Neural progenitor cell (in vitro differentiated cells): ENCODE measurements around the gene MYO15B. TPM values are rescaled to one million over a fixed set of nuclear protein-coding genes. Genes with fewer than 3 reads are reported as not detected.
A peak's percentile ranks its signal among the peaks of the same experiment; 100 is the strongest.

Source experiments
- DNase-seq: peaks from one replicate; pipeline ENCODE4 v3.0.0-alpha.2; 2016; ENCODE audit warnings: low spot score
- H2AFZ ChIP-seq: fragments of 200-600 bp; sonication (generic); replicated peaks from 2 replicates; pipeline ENCODE4 v1.6.1; 2016; ENCODE audit warnings: antibody characterized with exemption
- H3F3A ChIP-seq: fragments of 200-600 bp; sonication (generic); 2 replicates; pipeline ENCODE4 v1.6.1; 2016; ENCODE audit warnings: antibody characterized with exemption, low read depth
- H3K27ac ChIP-seq: fragments of 200-600 bp; sonication (generic); 2 replicates; pipeline ENCODE4 v1.5.1; 2016; ENCODE audit warnings: mild to moderate bottlenecking
- H3K27me3 ChIP-seq: fragments of 200-600 bp; sonication (generic); 2 replicates; pipeline ENCODE4 v1.6.1; 2016; ENCODE audit warnings: mild to moderate bottlenecking, moderate library complexity
- H3K36me3 ChIP-seq: fragments of 200-600 bp; sonication (generic); 2 replicates; pipeline ENCODE4 v1.5.1; 2016
- H3K4me1 ChIP-seq: fragments of 200-600 bp; sonication (generic); 2 replicates; pipeline ENCODE4 v1.6.1; 2016; ENCODE audit warnings: mixed run types
- H3K4me2 ChIP-seq: fragments of 200-600 bp; sonication (generic); 2 replicates; pipeline ENCODE4 v1.6.1; 2016
- H3K4me3 ChIP-seq: fragments of 200-600 bp; sonication (generic); 2 replicates; pipeline ENCODE4 v1.5.1; 2016
- H3K79me2 ChIP-seq: fragments of 200-600 bp; sonication (generic); 2 replicates; pipeline ENCODE4 v1.6.1; 2016; ENCODE audit warnings: low read depth
- H3K9ac ChIP-seq: fragments of 200-600 bp; sonication (generic); 2 replicates; pipeline ENCODE4 v1.6.1; 2016
- H3K9me3 ChIP-seq: fragments of 200-600 bp; sonication (generic); 2 replicates; pipeline ENCODE4 v1.5.1; 2016; ENCODE audit warnings: low read depth
- H4K20me1 ChIP-seq: fragments of 200-600 bp; sonication (generic); 2 replicates; pipeline ENCODE4 v1.6.1; 2016; ENCODE audit warnings: low read depth
- H3K27ac Mint-ChIP-seq: 3 replicates; pipeline ENCODE4 v1.8.0; 2021; ENCODE audit warnings: mixed read lengths
- H3K27me3 Mint-ChIP-seq: 2 replicates; pipeline ENCODE4 v1.8.0; 2022; ENCODE audit warnings: low read depth, mild to moderate bottlenecking, inconsistent platforms, moderate library complexity, mixed read lengths; ENCODE audit not compliant: insufficient read depth
- H3K36me3 Mint-ChIP-seq: 3 replicates; pipeline ENCODE4 v1.8.0; 2021; ENCODE audit warnings: mixed read lengths
- H3K4me1 Mint-ChIP-seq: 3 replicates; pipeline ENCODE4 v1.8.0; 2021; ENCODE audit warnings: mixed read lengths
- H3K4me3 Mint-ChIP-seq: 3 replicates; pipeline ENCODE4 v1.8.0; 2021; ENCODE audit warnings: mild to moderate bottlenecking, moderate library complexity, mixed read lengths
- H3K9me3 Mint-ChIP-seq: 3 replicates; pipeline ENCODE4 v1.8.0; 2020; ENCODE audit warnings: mixed read lengths
- EZH2 ChIP-seq: fragments of 200-600 bp; sonication (generic); IDR thresholded peaks from 2 replicates; pipeline ENCODE4 v1.6.1; 2017; ENCODE audit warnings: antibody characterized with exemption, mild to moderate bottlenecking, moderate library complexity
- EZH2phosphoT487 ChIP-seq: fragments of 200-600 bp; sonication (generic); IDR thresholded peaks from 2 replicates; pipeline ENCODE4 v1.6.1; 2017; ENCODE audit warnings: antibody characterized with exemption
- total RNA-seq: library from RNA; depleted of rRNA; stranded (reverse); fragments of >200 nt; gene quantifications from 2 replicates; pipeline ENCODE4 v1.2.3, GENCODE V29; 2015; ENCODE audit warnings: low replicate concordance
- TF ChIP-seq, protein P1 (sequence below): fragments of 200-600 bp; sonication (generic); IDR thresholded peaks from 2 replicates; pipeline ENCODE4 v1.5.1; 2017; ENCODE audit warnings: antibody characterized with exemption, mild to moderate bottlenecking

MYO15B gene
- total RNA-seq, 1 donor from 2014 or later = 10.2 TPM

DNA sequence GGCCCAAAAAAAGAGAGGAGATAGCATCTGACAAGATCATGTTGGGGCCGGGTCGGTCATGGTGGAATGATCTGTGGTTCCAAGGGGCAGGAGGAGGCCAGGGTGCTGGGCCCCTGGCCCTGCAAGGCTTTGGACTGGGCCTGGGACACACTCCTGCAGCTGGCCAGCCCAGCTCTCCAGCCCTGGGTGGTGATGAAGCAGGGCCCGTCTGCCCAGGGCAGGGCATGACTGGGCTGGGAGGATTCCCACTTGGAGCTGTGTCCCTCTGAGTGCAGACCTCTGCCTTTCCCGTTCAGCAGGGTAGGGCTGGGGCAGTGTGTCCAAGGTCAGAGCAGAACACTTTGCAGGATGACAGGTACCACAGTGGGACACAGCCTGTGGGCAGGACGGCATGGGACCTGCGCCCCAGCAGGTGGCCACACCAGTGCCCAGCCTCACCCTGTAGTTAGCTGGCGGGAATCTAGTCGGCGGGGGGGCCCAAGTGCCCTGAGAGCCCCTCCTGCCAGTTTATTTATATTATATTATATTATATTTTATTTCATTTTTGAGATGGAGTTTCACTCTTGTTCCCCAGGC is 27.6 kb upstream of the MYO15B start:
- Mint-ChIP-seq H3K4me3 (no peak overlapping the region), H3K27ac (peak overlapping the region; percentile 9), H3K36me3 (no peaks in the 10 kb centered on the region), H3K4me1 (peaks cover 2% of the 10 kb centered on the region), H3K9me3 (no peaks in the 10 kb centered on the region), H3K27me3 (peaks cover 2% of the 10 kb centered on the region)
- Histone ChIP-seq H4K20me1 (peaks cover 4% of the 10 kb centered on the region), H2AFZ (no peak overlapping the region), H3K4me2 (no peak overlapping the region), H3K9ac (no peak overlapping the region), H3K27ac (no peak overlapping the region), H3K4me1 (no peaks in the 10 kb centered on the region), H3K9me3 (no peaks in the 10 kb centered on the region), H3K27me3 (no peaks in the 10 kb centered on the region), H3F3A (no peaks in the 10 kb centered on the region), H3K4me3 (no peak overlapping the region), H3K36me3 (no peaks in the 10 kb centered on the region), H3K79me2 (no peaks in the 10 kb centered on the region)
- DNase-seq = no peak
- TF ChIP-seq, protein P1, sequence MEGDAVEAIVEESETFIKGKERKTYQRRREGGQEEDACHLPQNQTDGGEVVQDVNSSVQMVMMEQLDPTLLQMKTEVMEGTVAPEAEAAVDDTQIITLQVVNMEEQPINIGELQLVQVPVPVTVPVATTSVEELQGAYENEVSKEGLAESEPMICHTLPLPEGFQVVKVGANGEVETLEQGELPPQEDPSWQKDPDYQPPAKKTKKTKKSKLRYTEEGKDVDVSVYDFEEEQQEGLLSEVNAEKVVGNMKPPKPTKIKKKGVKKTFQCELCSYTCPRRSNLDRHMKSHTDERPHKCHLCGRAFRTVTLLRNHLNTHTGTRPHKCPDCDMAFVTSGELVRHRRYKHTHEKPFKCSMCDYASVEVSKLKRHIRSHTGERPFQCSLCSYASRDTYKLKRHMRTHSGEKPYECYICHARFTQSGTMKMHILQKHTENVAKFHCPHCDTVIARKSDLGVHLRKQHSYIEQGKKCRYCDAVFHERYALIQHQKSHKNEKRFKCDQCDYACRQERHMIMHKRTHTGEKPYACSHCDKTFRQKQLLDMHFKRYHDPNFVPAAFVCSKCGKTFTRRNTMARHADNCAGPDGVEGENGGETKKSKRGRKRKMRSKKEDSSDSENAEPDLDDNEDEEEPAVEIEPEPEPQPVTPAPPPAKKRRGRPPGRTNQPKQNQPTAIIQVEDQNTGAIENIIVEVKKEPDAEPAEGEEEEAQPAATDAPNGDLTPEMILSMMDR = no peak
- no peak for TF ChIP-seq EZH2
- no peak for TF ChIP-seq EZH2phosphoT487

DNA sequence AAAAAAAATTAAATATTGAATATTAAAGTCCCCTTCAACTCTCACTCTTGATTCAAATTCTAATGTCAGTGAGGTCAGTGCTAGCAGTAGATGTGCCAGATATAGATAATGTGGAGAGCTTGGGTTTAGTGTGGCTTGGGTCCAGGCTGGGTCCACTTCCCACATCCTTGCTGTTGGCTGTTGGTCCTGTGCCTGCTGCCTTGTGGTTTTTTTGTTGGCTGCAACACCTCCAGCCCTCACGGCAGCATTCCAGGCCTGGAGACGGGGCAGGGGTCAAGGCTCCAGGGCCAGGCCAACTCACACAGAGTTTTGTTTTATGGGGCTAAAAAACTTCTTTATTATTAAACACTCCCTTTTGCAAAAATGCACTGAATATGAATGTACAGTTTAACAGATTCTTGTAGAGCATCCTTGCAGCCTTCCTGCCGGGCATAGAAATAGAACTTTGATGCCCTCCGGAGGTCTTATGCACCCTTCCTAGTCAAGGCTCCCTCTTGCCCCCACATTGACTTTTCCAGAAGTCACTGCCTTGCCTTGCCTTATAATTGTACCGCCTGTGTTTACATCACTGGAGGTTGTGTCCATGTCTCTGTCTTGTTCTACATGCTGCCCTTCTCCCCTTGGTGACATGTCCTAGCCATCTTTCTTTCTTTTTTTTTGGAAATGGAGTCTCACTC is 25.5 kb upstream of the MYO15B start:
- Histone ChIP-seq H3F3A (no peaks in the 10 kb centered on the region), H3K4me3 (no peak overlapping the region), H3K4me2 (no peak overlapping the region), H3K9me3 (no peaks in the 10 kb centered on the region), H3K36me3 (no peaks in the 10 kb centered on the region), H4K20me1 (peaks cover 3% of the 10 kb centered on the region), H3K27me3 (no peaks in the 10 kb centered on the region), H3K4me1 (no peaks in the 10 kb centered on the region), H3K27ac (no peak overlapping the region), H3K9ac (no peak overlapping the region), H2AFZ (no peak overlapping the region), H3K79me2 (no peaks in the 10 kb centered on the region)
- peaks cover 16% of the 10 kb centered on the region for H3K4me1 Mint-ChIP-seq
- H3K27ac Mint-ChIP-seq = no peak overlapping the region
- DNase-seq = no peak
- H3K27me3 Mint-ChIP-seq = no peaks in the 10 kb centered on the region
- TF ChIP-seq EZH2 = no peak
- TF ChIP-seq, protein P1 = no peak
- no peak for TF ChIP-seq EZH2phosphoT487
- H3K9me3 Mint-ChIP-seq = no peaks in the 10 kb centered on the region
- H3K4me3 Mint-ChIP-seq = no peak overlapping the region
- H3K36me3 Mint-ChIP-seq = no peaks in the 10 kb centered on the region

DNA sequence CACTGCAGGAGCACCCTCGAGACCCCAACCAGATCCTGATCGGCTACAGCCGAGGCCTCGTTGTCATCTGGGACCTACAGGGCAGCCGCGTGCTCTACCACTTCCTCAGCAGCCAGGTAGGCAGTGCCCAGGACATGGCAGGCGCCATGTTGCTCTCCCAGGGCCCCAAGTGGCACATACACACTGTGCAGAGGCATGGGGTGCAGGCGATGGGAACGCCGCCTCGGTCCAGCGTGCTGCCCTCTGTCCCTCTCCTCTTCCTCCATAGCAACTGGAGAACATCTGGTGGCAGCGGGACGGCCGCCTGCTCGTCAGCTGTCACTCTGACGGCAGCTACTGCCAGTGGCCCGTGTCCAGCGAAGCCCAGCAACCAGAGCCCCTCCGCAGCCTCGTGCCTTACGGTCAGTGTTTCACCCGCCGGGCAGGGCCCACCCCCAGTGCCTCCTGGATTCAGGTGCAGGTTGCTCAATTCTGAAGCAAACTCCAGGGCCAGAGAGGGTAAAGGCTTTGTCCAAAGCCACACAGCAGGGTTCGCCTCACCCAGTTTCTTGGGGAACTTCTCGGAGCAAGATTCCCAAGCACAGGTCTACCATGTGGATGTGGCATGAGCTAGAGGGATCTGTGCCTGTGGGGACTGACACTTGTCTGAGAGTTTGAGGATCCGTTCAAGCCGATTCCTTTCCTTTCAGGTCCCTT is 24.4 kb upstream of the MYO15B start:
- Mint-ChIP-seq H3K4me3 (no peak overlapping the region), H3K27ac (no peak overlapping the region), H3K27me3 (no peaks in the 10 kb centered on the region), H3K9me3 (no peaks in the 10 kb centered on the region), H3K4me1 (peaks cover 16% of the 10 kb centered on the region), H3K36me3 (no peaks in the 10 kb centered on the region)
- H3F3A ChIP-seq = no peaks in the 10 kb centered on the region
- H3K9me3 ChIP-seq = no peaks in the 10 kb centered on the region
- H3K4me2 ChIP-seq = no peak overlapping the region
- H3K4me1 ChIP-seq = no peaks in the 10 kb centered on the region
- TF ChIP-seq, protein P1 = no peak
- TF ChIP-seq EZH2phosphoT487 (no peak), EZH2 (no peak)
- DNase-seq = no peak
- no peaks in the 10 kb centered on the region for H3K27me3 ChIP-seq
- H3K4me3 ChIP-seq = no peak overlapping the region
- no peaks in the 10 kb centered on the region for H3K79me2 ChIP-seq
- no peaks in the 10 kb centered on the region for H3K36me3 ChIP-seq
- H3K9ac ChIP-seq = no peak overlapping the region
- H4K20me1 ChIP-seq = no peaks in the 10 kb centered on the region
- no peak overlapping the region for H3K27ac ChIP-seq
- H2AFZ ChIP-seq = no peak overlapping the region
